HCT116 (cell line): ENCODE results near the gene C16orf74. TPM values are rescaled to one million over a fixed set of nuclear protein-coding genes. Genes with fewer than 3 reads are reported as not detected.

Experiments
- ATAC-seq: fragments of 200-7000 bp; cut with Tn5 transposase; 2 replicates; pipeline ENCODE4 v1.9.1; 2020; ENCODE audit warnings: mild to moderate bottlenecking, moderate library complexity
- BruUV-seq: library from RNA; stranded (reverse); fragments of 400-500 nt; replicated peaks from 2 replicates; lab custom pipeline; 2021; lab: Mats Ljungman, UMichigan
- CTCF ChIA-PET: fragments of 300-600 bp; sonication (Branson Sonifier 250); formaldehyde crosslinking; loops from one replicate; lab custom pipeline; 2021; ENCODE audit warnings: antibody characterized with exemption; lab: Charles Lee
- POLR2A ChIA-PET: fragments of 300-600, 350-600 bp; sonication (Branson Sonifier 250); formaldehyde crosslinking; loops from one replicate; lab custom pipeline; 2021; ENCODE audit warnings: antibody characterized with exemption; lab: Charles Lee
- RAD21 ChIA-PET, 2 experiments: fragments of 300-600 bp; sonication (Branson Sonifier 250); formaldehyde crosslinking; loops; one replicate each; lab custom pipeline; 2023; ENCODE audit warnings: low total read pairs in 2 of 2; ENCODE audit not compliant: uncharacterized antibody in 2 of 2, unreplicated experiment in 2 of 2, low non-redundant PET in 1 of 2; lab: Charles Lee
- DNase-seq: peaks from one replicate; pipeline ENCODE4 v3.0.0-alpha.2; 2010; ENCODE audit warnings: low read depth, low spot score
- H2AFZ ChIP-seq: fragments of 200-600 bp; shearing (Covaris generic), sonication (generic); 2 replicates; pipeline ENCODE4 v1.6.1; 2017; ENCODE audit warnings: low read depth, mixed run types, mixed read lengths, antibody characterized with exemption, low read length; ENCODE audit not compliant: poor library complexity, severe bottlenecking
- H3K27ac ChIP-seq: 2 replicates; pipeline ENCODE4 v1.5.1; 2012; ENCODE audit warnings: low read depth, low read length
- H3K27me3 ChIP-seq: fragments of 200-600 bp; sonication (generic); 2 replicates; pipeline ENCODE4 v1.6.1; 2016; ENCODE audit warnings: mixed run types, low read length, mixed read lengths; ENCODE audit not compliant: insufficient read depth
- H3K36me3 ChIP-seq, 2 experiments: fragments of 200-500 bp in 1 of 2; fragments of 200-600 bp in 1 of 2; sonication (Bioruptor generic) in 1 of 2; sonication (generic) in 1 of 2; 2 replicates each; pipeline versions ENCODE4 v1.5.1 to v1.6.1; 2014 to 2016; ENCODE audit warnings: low read length in 2 of 2, inconsistent platforms in 1 of 2, mixed read lengths in 1 of 2, mixed run types in 1 of 2; ENCODE audit not compliant: insufficient read depth in 2 of 2, control insufficient read depth in 1 of 2
- H3K4me1 ChIP-seq, 2 experiments: fragments of 200-600 bp in 1 of 2; sonication (generic) in 1 of 2; 2 replicates each; pipeline versions ENCODE4 v1.5.1 to v1.6.1; 2012 to 2017; ENCODE audit warnings: low read length in 2 of 2, inconsistent platforms in 1 of 2, mild to moderate bottlenecking in 1 of 2, mixed read lengths in 1 of 2, mixed run types in 1 of 2, moderate library complexity in 1 of 2; ENCODE audit not compliant: insufficient read depth in 2 of 2, control insufficient read depth in 1 of 2
- H3K4me2 ChIP-seq: fragments of 200-600 bp; sonication (generic); 2 replicates; pipeline ENCODE4 v1.6.1; 2017; ENCODE audit warnings: mixed run types, low read length, mixed read lengths
- H3K4me3 ChIP-seq, 2 experiments: fragments of 200-600 bp in 1 of 2; sonication (generic) in 1 of 2; replicated peaks in 1 of 2; 2 replicates each; pipeline ENCODE4 v1.5.1; 2011 to 2016; ENCODE audit warnings: low read length in 2 of 2, control low read depth in 1 of 2, low read depth in 1 of 2, mild to moderate bottlenecking in 1 of 2, mixed read lengths in 1 of 2, mixed run types in 1 of 2
- H3K79me2 ChIP-seq: fragments of 200-600 bp; sonication (generic); 2 replicates; pipeline ENCODE4 v1.6.1; 2017; ENCODE audit warnings: mild to moderate bottlenecking, mixed run types, low read length, moderate library complexity, mixed read lengths; ENCODE audit not compliant: insufficient read depth
- H3K9ac ChIP-seq: fragments of 200-600 bp; sonication (generic); 2 replicates; pipeline ENCODE4 v1.6.1; 2016; ENCODE audit warnings: low read length, mixed read lengths
- H3K9me2 ChIP-seq: fragments of 200-600 bp; sonication (generic), shearing (Covaris generic); 2 replicates; pipeline ENCODE4 v1.6.1; 2017; ENCODE audit warnings: mixed run types, mild to moderate bottlenecking, moderate library complexity; ENCODE audit not compliant: insufficient read depth
- H3K9me3 ChIP-seq, 2 experiments: fragments of 200-500 bp in 1 of 2; fragments of 200-600 bp in 1 of 2; sonication (Bioruptor generic) in 1 of 2; sonication (generic) in 1 of 2; 2 replicates each; pipeline ENCODE4 v1.6.1; 2014 to 2017; ENCODE audit warnings: low read length in 2 of 2, mixed read lengths in 2 of 2, inconsistent platforms in 1 of 2, low read depth in 1 of 2, mild to moderate bottlenecking in 1 of 2, mixed run types in 1 of 2, moderate library complexity in 1 of 2; ENCODE audit not compliant: control insufficient read depth in 1 of 2, insufficient read depth in 1 of 2
- H4K20me1 ChIP-seq: fragments of 200-600 bp; sonication (generic), shearing (Covaris generic); 2 replicates; pipeline ENCODE4 v1.6.1; 2017; ENCODE audit warnings: mixed run types, mild to moderate bottlenecking, moderate library complexity; ENCODE audit not compliant: insufficient read depth
- ATF3 ChIP-seq: IDR thresholded peaks from 2 replicates; pipeline ENCODE4 v1.6.1; 2012
- CBX3 ChIP-seq: IDR thresholded peaks from 2 replicates; pipeline ENCODE4 v1.6.1; 2012; ENCODE audit warnings: low read depth
- CEBPB ChIP-seq: IDR thresholded peaks from 2 replicates; pipeline ENCODE4 v1.6.1; 2012; ENCODE audit warnings: low read depth
- EGR1 ChIP-seq: IDR thresholded peaks from 2 replicates; pipeline ENCODE4 v1.6.1; 2012; ENCODE audit warnings: low read depth
- ELF1 ChIP-seq: IDR thresholded peaks from 2 replicates; pipeline ENCODE4 v1.6.1; 2012; ENCODE audit warnings: low read depth, borderline replicate concordance
- FOSL1 ChIP-seq: IDR thresholded peaks from 2 replicates; pipeline ENCODE4 v1.6.1; 2012; ENCODE audit warnings: low read depth
- MAX ChIP-seq: IDR thresholded peaks from 2 replicates; pipeline ENCODE4 v1.6.1; 2012
- POLR2A ChIP-seq: IDR thresholded peaks from 2 replicates; pipeline ENCODE4 v1.7.0; 2011; ENCODE audit warnings: borderline replicate concordance; ENCODE audit not compliant: insufficient read depth, insufficient read length; ENCODE audit errors: extremely low read depth
- POLR2AphosphoS5 ChIP-seq: IDR thresholded peaks from 2 replicates; pipeline ENCODE4 v1.6.1; 2011; ENCODE audit warnings: mild to moderate bottlenecking, low read depth, low read length, moderate library complexity
- RAD21 ChIP-seq: IDR thresholded peaks from 2 replicates; pipeline ENCODE4 v1.6.1; 2012; ENCODE audit warnings: low read depth, mild to moderate bottlenecking
- REST ChIP-seq: IDR thresholded peaks from 2 replicates; pipeline ENCODE4 v1.6.1; 2012; ENCODE audit warnings: low read depth
- SIN3A ChIP-seq: IDR thresholded peaks from 2 replicates; pipeline ENCODE4 v1.6.1; 2012; ENCODE audit warnings: low read depth
- SRF ChIP-seq: IDR thresholded peaks from 2 replicates; pipeline ENCODE4 v1.6.1; 2012; ENCODE audit warnings: low read depth
- TCF7L2 ChIP-seq: IDR thresholded peaks from 2 replicates; pipeline ENCODE4 v1.7.0; 2011; ENCODE audit warnings: borderline replicate concordance, inconsistent platforms; ENCODE audit not compliant: insufficient read depth, insufficient read length; ENCODE audit errors: extremely low read depth
- ZFX ChIP-seq: fragments of 450-650 bp; IDR thresholded peaks from 2 replicates; pipeline ENCODE4 v1.6.1; 2017
- intact Hi-C: fragments of 100-400 bp; cut with micrococcal nuclease; formaldehyde crosslinking; loops from 2 replicates; pipeline ENCODE4 v1.10.0; 2022
- total RNA-seq: library from RNA; stranded (reverse); gene quantifications from one replicate; pipeline ENCODE4 v1.2.1, GENCODE V29; 2021; ENCODE audit not compliant: unreplicated experiment

Gene C16orf74
- total RNA-seq, 1 experiment from 2014 or later = 30.0 TPM

- no peak overlapping the region for H3K4me3 ChIP-seq
- POLR2A ChIA-PET = interaction anchor here (1.1 kb wide), 1 partner anchor 9 kb away, joined by 3 read pairs; no protein-coding TSS in a partner anchor
- RAD21 ChIA-PET = no interaction called here
- no TSS peak for BruUV-seq
- H3K9me2 ChIP-seq = no peaks in the 10 kb centered on the region
- H3K36me3 ChIP-seq = peaks cover 72 to 77% of the 10 kb centered on the region in 2 experiments; a peak in 3 of 4 replicates
- DNase-seq = no peak
- no peak overlapping the region for H3K27ac ChIP-seq
- no peak overlapping the region for H3K4me2 ChIP-seq
- no peaks in the 10 kb centered on the region for H3K79me2 ChIP-seq
- H3K9ac ChIP-seq = no peak overlapping the region
- TF ChIP-seq FOSL1 = no peak
- no peak for TF ChIP-seq ZFX
- TF ChIP-seq EGR1 = no peak
- TF ChIP-seq, all 23 proteins: peak for 0
- peaks cover 4% of the 10 kb centered on the region; the same call in 1 of the 2 replicates for H4K20me1 ChIP-seq
- ATAC-seq = no peak
- no peaks in the 10 kb centered on the region for H3K9me3 ChIP-seq
- CTCF ChIA-PET = interaction anchor here (1.0 to 1.7 kb wide), 5 partner anchors 11 to 86 kb away, joined by 3 to 10 read pairs (median 4); no protein-coding TSS in a partner anchor
- intact Hi-C loops = loop anchor here (2.0 kb wide), 1 partner anchor 44 kb away; no protein-coding TSS in a partner anchor
- H3K27me3 ChIP-seq = no peaks in the 10 kb centered on the region
- H3K4me1 ChIP-seq = no peaks in the 10 kb centered on the region
- H2AFZ ChIP-seq = no peak overlapping the region
Observed at GRCh38 chr16:85674418-85674755, 76.5 kb downstream of the C16orf74 start.

GRCh38 chr16:85673529-85674417, 77.1 kb downstream of the C16orf74 start:
- H4K20me1 ChIP-seq = peaks cover 4% of the 10 kb centered on the region; the same call in 1 of the 2 replicates
- H3K4me2 ChIP-seq = no peak overlapping the region
- H3K79me2 ChIP-seq = no peaks in the 10 kb centered on the region
- ATAC-seq (no peak), DNase-seq (no peak)
- H3K9ac ChIP-seq = no peak overlapping the region
- H3K4me3 ChIP-seq = no peak overlapping the region
- H3K27me3 ChIP-seq = no peaks in the 10 kb centered on the region
- no peaks in the 10 kb centered on the region for H3K9me2 ChIP-seq
- RAD21 ChIA-PET = interaction anchor here in 1 of 2 experiments (0.6 kb wide), 1 partner anchor 9 kb away, joined by 3 read pairs; no protein-coding TSS in a partner anchor
- peaks cover 70 to 80% of the 10 kb centered on the region in 2 experiments; a peak in 3 of 4 replicates for H3K36me3 ChIP-seq
- POLR2A ChIA-PET = no interaction called here
- H3K9me3 ChIP-seq = no peaks in the 10 kb centered on the region
- no TSS peak for BruUV-seq
- no peak overlapping the region for H2AFZ ChIP-seq
- intact Hi-C loops = loop anchor here (2.0 kb wide), 1 partner anchor 45 kb away; no protein-coding TSS in a partner anchor
- CTCF ChIA-PET = interaction anchor here (1.1 to 1.7 kb wide), 3 partner anchors 13 to 58 kb away, joined by 3 to 5 read pairs (median 5); no protein-coding TSS in a partner anchor
- H3K4me1 ChIP-seq = no peaks in the 10 kb centered on the region
- no peak overlapping the region for H3K27ac ChIP-seq
- no peak for TF ChIP-seq ELF1
- no peak for TF ChIP-seq RAD21
- no peak for TF ChIP-seq TCF7L2
- no peak for TF ChIP-seq POLR2A
- TF ChIP-seq SRF = no peak
- no peak for TF ChIP-seq REST
- no peak for TF ChIP-seq EGR1
- no peak for TF ChIP-seq MAX
- no peak for TF ChIP-seq CEBPB
- no peak for TF ChIP-seq POLR2AphosphoS5
- TF ChIP-seq ZFX = no peak
- no peak for TF ChIP-seq CBX3
- no peak for TF ChIP-seq ATF3
- no peak for TF ChIP-seq SIN3A
